ENCODE results near the gene HABP2. TPM values are rescaled to one million over a fixed set of nuclear protein-coding genes. Genes with fewer than 3 reads are reported as not detected.

The HABP2 gene
- total RNA-seq, 1 experiment from 2014 or later = 0.59 TPM

GRCh38 chr10:113529575-113529974 lies 23.3 kb upstream of the HABP2 start:
- H3K27ac Mint-ChIP-seq (ENCODE audit: unreplicated experiment) = no peak overlapping the region
- no peaks in the 10 kb centered on the region for H3K4me1 Mint-ChIP-seq (ENCODE audit: low read depth, unreplicated experiment)
- intact Hi-C loops (cut with micrococcal nuclease; ENCODE audit: unreplicated experiment) = no loop called here
- no peak for TF ChIP-seq CTCF (IDR thresholded peaks at IDR 0.05; ENCODE audit: unreplicated experiment)
- no peaks in the 10 kb centered on the region for H3K36me3 Mint-ChIP-seq (ENCODE audit: insufficient read depth, unreplicated experiment)
- peaks cover 66% of the 10 kb centered on the region for H3K27me3 Mint-ChIP-seq (ENCODE audit: unreplicated experiment)
- no TSS peak for BruUV-seq (replicated peaks)
- CTCF ChIA-PET = no interaction called here
- H3K9me3 Mint-ChIP-seq (ENCODE audit: low read depth, unreplicated experiment) = no peaks in the 10 kb centered on the region
- DNase-seq = no peak
- H3K4me3 Mint-ChIP-seq (ENCODE audit: low read depth, unreplicated experiment) = no peak overlapping the region

GRCh38 chr10:113530476-113530875 lies 22.4 kb upstream of the HABP2 start:
- Mint-ChIP-seq H3K27me3 (ENCODE audit: unreplicated experiment) (peaks cover 70% of the 10 kb centered on the region), H3K9me3 (ENCODE audit: low read depth, unreplicated experiment) (no peaks in the 10 kb centered on the region), H3K27ac (ENCODE audit: unreplicated experiment) (no peak overlapping the region), H3K4me1 (ENCODE audit: low read depth, unreplicated experiment) (no peaks in the 10 kb centered on the region), H3K4me3 (ENCODE audit: low read depth, unreplicated experiment) (no peak overlapping the region), H3K36me3 (ENCODE audit: insufficient read depth, unreplicated experiment) (no peaks in the 10 kb centered on the region)
- no peak for DNase-seq
- no peak for TF ChIP-seq CTCF (IDR thresholded peaks at IDR 0.05; ENCODE audit: unreplicated experiment)
- BruUV-seq (replicated peaks) = no TSS peak
- CTCF ChIA-PET = interaction anchor here (0.7 kb wide), 1 partner anchor 877 kb away, joined by 3 read pairs; no protein-coding TSS in a partner anchor
- intact Hi-C loops (cut with micrococcal nuclease; ENCODE audit: unreplicated experiment) = no loop called here

- no TSS peak for BruUV-seq (replicated peaks)
- Mint-ChIP-seq H3K27me3 (ENCODE audit: unreplicated experiment) (peaks cover 63% of the 10 kb centered on the region), H3K4me3 (ENCODE audit: low read depth, unreplicated experiment) (no peak overlapping the region), H3K36me3 (ENCODE audit: insufficient read depth, unreplicated experiment) (no peaks in the 10 kb centered on the region), H3K9me3 (ENCODE audit: low read depth, unreplicated experiment) (no peaks in the 10 kb centered on the region), H3K27ac (ENCODE audit: unreplicated experiment) (no peak overlapping the region), H3K4me1 (ENCODE audit: low read depth, unreplicated experiment) (no peaks in the 10 kb centered on the region)
- CTCF ChIA-PET = no interaction called here
- intact Hi-C loops (cut with micrococcal nuclease; ENCODE audit: unreplicated experiment) = no loop called here
- DNase-seq = no peak
- TF ChIP-seq CTCF (IDR thresholded peaks at IDR 0.05; ENCODE audit: unreplicated experiment) = no peak
Observed at GRCh38 chr10:113532724-113533123, 20.1 kb upstream of the HABP2 start.

- no peak for DNase-seq
- TF ChIP-seq CTCF (IDR thresholded peaks at IDR 0.05; ENCODE audit: unreplicated experiment) = no peak
- Mint-ChIP-seq H3K9me3 (ENCODE audit: low read depth, unreplicated experiment) (no peaks in the 10 kb centered on the region), H3K4me1 (ENCODE audit: low read depth, unreplicated experiment) (no peaks in the 10 kb centered on the region), H3K27me3 (ENCODE audit: unreplicated experiment) (peaks cover 60% of the 10 kb centered on the region), H3K4me3 (ENCODE audit: low read depth, unreplicated experiment) (no peak overlapping the region), H3K27ac (ENCODE audit: unreplicated experiment) (no peak overlapping the region), H3K36me3 (ENCODE audit: insufficient read depth, unreplicated experiment) (no peaks in the 10 kb centered on the region)
- CTCF ChIA-PET = no interaction called here
- intact Hi-C loops (cut with micrococcal nuclease; ENCODE audit: unreplicated experiment) = no loop called here
- no TSS peak for BruUV-seq (replicated peaks)
Observed at GRCh38 chr10:113533801-113534200, 19.1 kb upstream of the HABP2 start.

Data from Calu3 (cell line).